Osteoblast (primary cell): ENCODE measurements around the gene GRIA3. TPM values are rescaled to one million over a fixed set of nuclear protein-coding genes. Genes with fewer than 3 reads are reported as not detected.

Experiments
- DNase-seq: peaks from one replicate; pipeline ENCODE4 v3.0.0; 2011; ENCODE audit warnings: low spot score, mixed read lengths; ENCODE audit not compliant: insufficient read length; ENCODE audit errors: missing footprints
- H2AFZ ChIP-seq: 2 replicates; pipeline ENCODE4 v1.6.0; 2011; ENCODE audit warnings: mild to moderate bottlenecking, low read length
- H3K27ac ChIP-seq: 2 replicates; pipeline ENCODE4 v1.5.1; 2011; ENCODE audit warnings: mild to moderate bottlenecking, low read depth, low read length, moderate library complexity
- H3K27me3 ChIP-seq: 2 replicates; pipeline ENCODE4 v1.6.0; 2012; ENCODE audit warnings: mild to moderate bottlenecking, control low read depth, inconsistent platforms, low read length, moderate library complexity; ENCODE audit not compliant: insufficient read depth
- H3K36me3 ChIP-seq: 2 replicates; pipeline ENCODE4 v1.5.1; 2011; ENCODE audit warnings: mild to moderate bottlenecking, low read length, control low read depth, moderate library complexity; ENCODE audit not compliant: insufficient read depth
- H3K4me1 ChIP-seq: 2 replicates; pipeline ENCODE4 v1.5.1; 2011; ENCODE audit warnings: mild to moderate bottlenecking, low read length, control low read depth, moderate library complexity; ENCODE audit not compliant: insufficient read depth
- H3K4me2 ChIP-seq: 2 replicates; pipeline ENCODE4 v1.6.0; 2011; ENCODE audit warnings: mild to moderate bottlenecking, low read length; ENCODE audit not compliant: insufficient read depth
- H3K4me3 ChIP-seq: fragments of 200-600 bp; sonication (generic); 3 replicates; pipeline ENCODE4 v1.5.1; 2012; ENCODE audit warnings: mild to moderate bottlenecking, low read length, inconsistent platforms; ENCODE audit not compliant: insufficient read depth
- H3K79me2 ChIP-seq: 2 replicates; pipeline ENCODE4 v1.6.0; 2012; ENCODE audit warnings: mild to moderate bottlenecking, low read length, control low read depth, inconsistent platforms; ENCODE audit not compliant: insufficient read depth
- H3K9me3 ChIP-seq: 2 replicates; pipeline ENCODE4 v1.5.1; 2011; ENCODE audit warnings: low read depth, low read length, control low read depth
- H4K20me1 ChIP-seq: 2 replicates; pipeline ENCODE4 v1.6.0; 2012; ENCODE audit warnings: mild to moderate bottlenecking, low read length, control low read depth; ENCODE audit not compliant: insufficient read depth
- total RNA-seq: library from RNA; depleted of rRNA; stranded (reverse); fragments of >200 nt; gene quantifications from 2 replicates; pipeline ENCODE4 v1.2.3, GENCODE V29; 2012
- TF ChIP-seq, protein P1 (sequence below): IDR thresholded peaks from 2 replicates; pipeline ENCODE4 v1.5.1; 2011; ENCODE audit warnings: mild to moderate bottlenecking, low read depth, low read length, moderate library complexity; ENCODE audit errors: extremely low read depth

Gene GRIA3
- total RNA-seq, 1 donor, result 3.3 TPM

DNA sequence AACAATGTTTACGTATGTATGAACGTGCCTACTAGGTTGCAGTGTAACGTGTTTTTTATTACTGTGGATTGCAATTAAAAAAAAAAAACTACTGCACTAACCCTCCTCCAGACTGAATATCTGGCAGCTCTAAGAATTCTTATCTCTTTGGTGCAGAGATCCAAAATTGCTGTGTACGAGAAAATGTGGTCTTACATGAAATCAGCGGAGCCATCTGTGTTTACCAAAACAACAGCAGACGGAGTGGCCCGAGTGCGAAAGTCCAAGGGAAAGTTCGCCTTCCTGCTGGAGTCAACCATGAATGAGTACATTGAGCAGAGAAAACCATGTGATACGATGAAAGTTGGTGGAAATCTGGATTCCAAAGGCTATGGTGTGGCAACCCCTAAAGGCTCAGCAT lies 280.6 kb downstream of the GRIA3 start:
- Histone ChIP-seq H3K4me2 (no peak overlapping the region), H3K27me3 (no peaks in the 10 kb centered on the region), H3K79me2 (no peaks in the 10 kb centered on the region), H3K4me1 (no peaks in the 10 kb centered on the region), H3K9me3 (no peaks in the 10 kb centered on the region), H3K4me3 (no peak overlapping the region), H3K27ac (no peak overlapping the region), H3K36me3 (no peaks in the 10 kb centered on the region), H2AFZ (no peak overlapping the region), H4K20me1 (no peaks in the 10 kb centered on the region)
- TF ChIP-seq, protein P1, sequence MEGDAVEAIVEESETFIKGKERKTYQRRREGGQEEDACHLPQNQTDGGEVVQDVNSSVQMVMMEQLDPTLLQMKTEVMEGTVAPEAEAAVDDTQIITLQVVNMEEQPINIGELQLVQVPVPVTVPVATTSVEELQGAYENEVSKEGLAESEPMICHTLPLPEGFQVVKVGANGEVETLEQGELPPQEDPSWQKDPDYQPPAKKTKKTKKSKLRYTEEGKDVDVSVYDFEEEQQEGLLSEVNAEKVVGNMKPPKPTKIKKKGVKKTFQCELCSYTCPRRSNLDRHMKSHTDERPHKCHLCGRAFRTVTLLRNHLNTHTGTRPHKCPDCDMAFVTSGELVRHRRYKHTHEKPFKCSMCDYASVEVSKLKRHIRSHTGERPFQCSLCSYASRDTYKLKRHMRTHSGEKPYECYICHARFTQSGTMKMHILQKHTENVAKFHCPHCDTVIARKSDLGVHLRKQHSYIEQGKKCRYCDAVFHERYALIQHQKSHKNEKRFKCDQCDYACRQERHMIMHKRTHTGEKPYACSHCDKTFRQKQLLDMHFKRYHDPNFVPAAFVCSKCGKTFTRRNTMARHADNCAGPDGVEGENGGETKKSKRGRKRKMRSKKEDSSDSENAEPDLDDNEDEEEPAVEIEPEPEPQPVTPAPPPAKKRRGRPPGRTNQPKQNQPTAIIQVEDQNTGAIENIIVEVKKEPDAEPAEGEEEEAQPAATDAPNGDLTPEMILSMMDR, result no peak
- DNase-seq, result no peak

DNA sequence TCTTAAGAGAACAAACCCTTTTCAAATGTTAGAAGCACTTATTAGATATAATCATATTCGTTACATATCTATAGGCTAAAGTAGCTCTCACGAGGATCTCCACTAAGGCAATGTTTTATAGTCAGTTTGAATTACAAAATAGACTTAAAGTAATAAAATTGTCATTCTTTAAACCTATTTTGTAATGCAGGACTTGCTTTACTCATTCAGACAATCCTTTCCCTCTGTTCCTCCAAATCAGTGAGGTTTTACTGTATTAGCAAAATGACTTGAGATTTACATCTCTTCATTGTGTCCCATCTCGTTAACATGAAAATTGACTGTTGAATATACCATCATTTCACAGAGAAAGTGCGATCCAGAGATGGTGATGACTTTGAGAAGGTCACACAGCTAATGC lies 284.4 kb downstream of the GRIA3 start:
- Histone ChIP-seq H3K4me3 (no peak overlapping the region), H3K9me3 (no peaks in the 10 kb centered on the region), H2AFZ (no peak overlapping the region), H3K4me1 (no peaks in the 10 kb centered on the region), H3K27ac (no peak overlapping the region), H3K36me3 (no peaks in the 10 kb centered on the region), H3K4me2 (no peak overlapping the region), H4K20me1 (no peaks in the 10 kb centered on the region), H3K27me3 (no peaks in the 10 kb centered on the region), H3K79me2 (no peaks in the 10 kb centered on the region)
- TF ChIP-seq, protein P1, result no peak
- no peak for DNase-seq

DNA sequence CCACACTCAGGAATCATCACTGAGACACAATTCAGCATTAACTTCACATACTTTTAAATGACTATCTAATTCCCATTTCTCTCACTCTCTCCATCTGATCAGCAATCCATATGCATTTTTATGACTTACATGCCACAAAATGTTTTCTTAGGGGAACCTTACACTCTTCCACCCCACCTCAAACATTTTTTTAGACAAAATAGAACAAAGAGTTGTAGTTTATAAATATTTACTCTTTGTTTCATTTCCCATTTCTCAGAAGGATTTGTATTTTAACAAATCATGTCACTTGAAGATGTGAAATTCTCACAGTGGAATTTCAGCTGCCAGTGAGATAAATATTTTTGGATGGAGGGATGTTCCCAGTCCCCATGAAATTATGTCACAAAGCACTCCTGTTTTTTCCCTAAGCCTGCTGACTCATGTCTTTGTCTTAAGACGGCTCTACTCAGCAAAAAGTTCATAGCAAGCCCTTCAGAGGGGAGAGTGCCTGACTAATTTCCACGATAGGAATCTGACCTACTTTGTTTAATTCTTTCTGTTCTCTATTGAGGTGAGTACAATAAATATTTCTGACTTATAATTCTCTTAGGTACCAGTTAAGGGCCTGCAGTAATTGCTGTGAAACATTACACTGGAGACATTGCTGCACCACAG lies 291.1 kb downstream of the GRIA3 start:
- no peaks in the 10 kb centered on the region for H3K36me3 ChIP-seq
- H3K4me3 ChIP-seq, result no peak overlapping the region
- no peak overlapping the region for H3K27ac ChIP-seq
- no peaks in the 10 kb centered on the region for H4K20me1 ChIP-seq
- DNase-seq, result no peak
- TF ChIP-seq, protein P1, result no peak
- no peaks in the 10 kb centered on the region for H3K79me2 ChIP-seq
- H3K9me3 ChIP-seq, result no peaks in the 10 kb centered on the region
- no peaks in the 10 kb centered on the region for H3K4me1 ChIP-seq
- H2AFZ ChIP-seq, result no peak overlapping the region
- no peaks in the 10 kb centered on the region for H3K27me3 ChIP-seq
- H3K4me2 ChIP-seq, result no peak overlapping the region

DNA sequence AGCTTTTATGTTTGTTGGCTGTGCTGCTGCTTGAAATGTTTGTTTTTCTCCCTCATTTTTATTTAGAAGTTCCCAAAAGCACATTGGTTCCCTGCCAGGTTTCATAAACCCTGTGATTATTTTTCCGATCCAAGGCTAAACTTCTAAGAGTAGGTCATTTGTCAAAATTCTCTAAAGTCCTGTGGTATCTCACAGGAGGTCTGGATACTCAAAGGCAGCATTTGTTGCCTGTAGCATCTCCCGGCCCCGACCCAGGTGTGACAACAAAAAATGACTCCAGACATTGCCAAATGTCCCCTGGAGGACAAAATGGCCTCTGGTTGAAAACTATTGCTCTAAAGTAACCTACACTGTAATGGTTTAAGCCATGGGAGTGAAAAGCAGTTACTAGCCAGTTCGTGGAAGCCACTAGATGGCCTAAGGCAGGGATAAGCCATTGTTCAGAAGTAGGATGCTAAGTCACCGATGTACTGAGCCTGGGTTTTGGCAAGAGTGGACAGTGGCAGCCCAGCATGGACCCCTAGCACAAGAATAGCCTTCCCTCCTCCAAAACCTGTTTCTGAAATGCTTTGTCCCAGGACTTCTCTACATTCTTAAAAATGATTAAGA lies 292.6 kb downstream of the GRIA3 start:
- DNase-seq, result no peak
- Histone ChIP-seq H3K36me3 (no peaks in the 10 kb centered on the region), H3K9me3 (no peaks in the 10 kb centered on the region), H3K27ac (no peak overlapping the region), H4K20me1 (no peaks in the 10 kb centered on the region), H3K79me2 (no peaks in the 10 kb centered on the region), H3K4me3 (no peak overlapping the region), H2AFZ (no peak overlapping the region), H3K4me1 (no peaks in the 10 kb centered on the region), H3K4me2 (no peak overlapping the region), H3K27me3 (no peaks in the 10 kb centered on the region)
- TF ChIP-seq, protein P1, result no peak
